Urothelium cell line (cell line): ENCODE results near the gene PCOLCE2.
A peak's percentile ranks its signal among the peaks of the same experiment; 100 is the strongest.

Source experiments
- DNase-seq: peaks from one replicate; pipeline ENCODE4 v3.0.0; 2011; ENCODE audit warnings: low spot score, mixed read lengths
- FAIRE-seq: peaks from 2 replicates; lab custom pipeline; 2011; peaks lifted over from hg19 to GRCh38; lab: Jason Lieb, UNC

The PCOLCE2 gene

DNA sequence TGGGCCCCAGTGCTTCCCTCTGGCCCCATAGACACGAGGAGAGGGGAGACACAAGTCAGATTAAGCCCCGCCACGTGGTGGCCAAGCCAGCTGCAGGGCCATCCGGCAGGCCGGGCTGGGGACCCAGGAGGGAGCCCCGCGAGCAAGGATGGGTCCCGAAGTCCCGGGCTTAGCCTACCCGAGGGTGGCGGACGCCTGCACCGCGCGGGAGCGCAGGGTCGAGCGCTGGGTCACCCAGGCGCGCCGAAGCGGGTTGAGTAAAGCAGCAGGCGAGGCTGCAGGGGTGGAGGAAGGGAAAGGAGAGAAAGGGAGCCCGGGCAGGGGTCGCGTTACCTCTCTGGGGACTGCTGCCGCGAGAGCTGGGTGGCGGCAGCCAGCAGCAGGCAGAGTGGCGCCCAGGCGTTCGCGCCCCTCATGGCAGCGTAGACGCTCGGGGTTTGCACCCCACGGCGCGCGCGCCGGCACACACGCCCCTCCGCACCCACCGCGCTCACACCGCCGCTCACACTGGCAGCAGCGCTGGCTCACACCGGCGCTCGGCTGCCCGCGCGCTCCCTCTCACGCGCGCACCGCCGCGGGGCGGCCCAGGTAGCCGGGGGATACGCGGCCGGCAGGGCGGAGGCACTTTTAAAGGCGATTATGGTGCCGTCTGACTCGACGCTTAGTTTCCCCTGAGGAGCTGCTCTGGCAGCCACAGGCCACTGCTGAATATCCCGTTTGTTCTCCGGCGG lies at the start of gene PCOLCE2:
Gene PCOLCE2 (minus strand): TSS at position 603 of the 731 bp plus-strand sequence. CDS start 187 bp downstream, at position 416.
- DNase-seq (peak; percentile 56), FAIRE-seq (no peak)

DNA sequence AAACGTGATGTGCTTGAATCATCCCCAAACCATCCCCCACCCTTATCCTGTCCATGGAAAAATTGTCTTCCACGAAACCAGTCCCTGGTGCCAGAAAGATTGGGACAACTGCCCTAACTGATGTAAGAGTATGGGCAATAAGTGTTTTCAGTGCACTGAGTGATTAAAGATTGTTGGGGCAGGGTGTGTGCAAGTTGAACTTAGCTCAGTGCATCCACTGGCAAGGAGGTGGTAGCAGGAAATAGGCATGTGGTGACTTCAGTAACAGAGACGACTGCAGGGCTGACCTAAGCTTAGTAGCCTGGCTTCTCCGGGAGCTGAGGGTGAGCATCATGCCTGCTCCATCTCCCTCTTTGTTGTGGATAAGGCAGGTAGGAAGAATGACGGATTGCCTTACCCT lies 47.1 kb upstream of the PCOLCE2 start:
- DNase-seq, result no peak
- FAIRE-seq, result no peak

DNA sequence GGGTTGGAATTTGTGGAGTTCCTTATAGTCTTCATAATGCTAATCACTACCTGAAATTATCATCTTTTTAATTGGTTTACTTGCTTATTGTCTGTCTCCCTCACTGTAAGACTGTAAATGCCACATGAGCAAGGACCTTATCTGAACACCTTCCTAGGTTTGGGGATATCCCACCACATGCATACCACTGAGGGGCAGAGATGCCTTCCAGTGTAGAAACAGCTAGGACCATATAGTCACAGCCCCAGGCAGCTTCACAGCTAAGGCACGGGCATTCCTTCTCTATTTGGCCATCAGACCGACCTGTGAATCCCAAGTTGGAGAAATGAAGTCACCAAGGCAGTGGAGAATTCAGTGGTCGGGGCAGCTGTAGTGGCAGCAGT lies 46.0 kb upstream of the PCOLCE2 start:
- FAIRE-seq (no peak), DNase-seq (no peak)

GRCh38 chr3:142934128-142934886 lies 45.4 kb upstream of the PCOLCE2 start:
- FAIRE-seq (no peak), DNase-seq (no peak)

- peak; percentile 42 for FAIRE-seq
- DNase-seq, result peak; percentile 40
These were observed 42.3 kb upstream of the PCOLCE2 start for GRCh38 chr3:142931222-142931621.

DNA sequence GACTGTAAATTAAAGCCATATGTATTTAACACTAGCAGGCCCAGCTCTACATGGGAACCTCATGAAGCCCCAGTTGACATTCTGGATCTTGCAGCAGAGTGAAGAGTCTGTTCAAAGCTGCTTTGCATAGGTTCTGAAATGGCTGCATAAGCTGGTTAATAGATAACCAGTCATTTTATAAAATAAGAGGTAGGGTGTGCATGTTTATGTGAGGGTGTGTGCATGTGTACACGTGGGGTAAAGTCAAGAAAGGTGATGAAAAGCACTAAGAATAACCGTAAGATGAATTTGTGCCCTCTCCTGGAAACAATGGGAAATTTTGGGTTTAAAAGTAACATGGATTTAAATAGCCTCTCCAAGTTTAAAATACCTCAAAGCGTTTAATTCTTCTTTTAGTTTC lies 41.6 kb upstream of the PCOLCE2 start:
- FAIRE-seq (no peak), DNase-seq (no peak)

- no peak for DNase-seq
- no peak for FAIRE-seq
These were observed 41.0 kb upstream of the PCOLCE2 start for GRCh38 chr3:142929890-142930289.

DNA sequence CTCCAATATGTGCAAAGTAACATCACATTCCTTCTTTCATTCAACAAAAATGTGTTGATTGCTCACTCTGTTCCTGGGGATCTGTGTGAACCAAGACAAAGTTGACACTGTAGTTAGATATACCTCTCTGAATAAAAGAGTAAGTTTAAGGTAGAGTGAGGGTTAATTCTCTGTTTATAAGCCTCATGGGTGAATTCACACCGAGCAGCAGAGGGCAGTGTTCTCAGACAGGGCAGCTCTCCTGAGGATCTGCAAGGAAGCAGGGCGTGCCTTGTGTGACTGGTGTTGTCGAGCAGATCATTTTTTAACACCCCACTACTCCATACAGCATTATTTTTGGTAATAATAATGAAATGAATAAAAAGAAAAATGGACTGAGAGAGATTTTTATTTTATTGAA lies 40.2 kb upstream of the PCOLCE2 start:
- DNase-seq, result peak; percentile 45
- no peak for FAIRE-seq

DNA sequence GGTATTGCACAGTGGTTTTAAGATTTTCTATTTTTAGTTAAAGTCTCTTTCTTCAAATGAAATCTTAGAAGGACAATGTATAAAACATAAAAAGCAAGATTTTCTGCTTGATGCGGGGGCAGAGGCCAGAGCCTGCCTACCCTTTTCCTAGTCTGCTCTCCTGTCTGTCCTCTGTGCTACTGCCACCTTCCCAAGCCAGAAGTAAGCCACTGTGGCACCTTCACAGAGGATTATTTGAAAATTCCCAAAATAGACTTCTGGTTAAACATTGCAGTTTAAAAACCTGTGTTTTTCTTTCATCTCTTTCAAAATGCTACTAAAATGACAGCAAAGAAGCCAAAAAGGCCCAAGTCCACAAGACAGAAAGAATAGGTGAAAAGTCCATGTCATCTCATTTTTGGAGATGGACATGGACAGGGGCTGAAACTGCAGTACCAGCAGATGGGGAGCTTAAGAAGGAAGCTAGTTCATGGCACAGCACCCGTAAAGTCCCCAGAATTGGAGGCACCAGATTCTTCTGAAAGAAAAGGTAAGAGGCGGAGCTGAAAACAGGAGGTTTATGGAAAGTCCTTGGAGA lies 37.6 kb upstream of the PCOLCE2 start:
- FAIRE-seq (no peak), DNase-seq (no peak)

DNA sequence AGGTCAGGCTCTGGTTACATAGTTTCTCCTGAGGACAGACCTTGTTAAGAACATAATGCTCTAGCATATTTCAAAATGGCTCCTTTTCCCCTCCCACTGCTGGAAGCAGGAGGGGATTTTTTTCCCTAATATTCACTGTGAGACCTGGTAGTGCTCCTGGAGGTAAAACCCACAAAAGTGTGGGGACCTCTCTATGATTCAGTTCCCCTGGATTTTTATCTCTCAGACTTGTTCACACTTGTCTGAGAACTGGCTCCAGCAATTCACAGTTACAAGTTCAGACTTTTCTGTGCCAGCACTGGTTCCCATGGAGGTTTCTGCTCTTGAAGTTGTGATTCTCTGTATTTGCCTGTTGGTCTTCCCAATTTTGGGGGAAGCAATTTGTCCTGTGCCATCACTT lies 36.3 kb upstream of the PCOLCE2 start:
- DNase-seq, result no peak
- FAIRE-seq, result no peak

- FAIRE-seq (no peak), DNase-seq (no peak)
These were observed 34.8 kb upstream of the PCOLCE2 start for GRCh38 chr3:142923694-142924093.

GRCh38 chr3:142916605-142917004 lies 27.7 kb upstream of the PCOLCE2 start:
- FAIRE-seq (no peak), DNase-seq (no peak)

DNA sequence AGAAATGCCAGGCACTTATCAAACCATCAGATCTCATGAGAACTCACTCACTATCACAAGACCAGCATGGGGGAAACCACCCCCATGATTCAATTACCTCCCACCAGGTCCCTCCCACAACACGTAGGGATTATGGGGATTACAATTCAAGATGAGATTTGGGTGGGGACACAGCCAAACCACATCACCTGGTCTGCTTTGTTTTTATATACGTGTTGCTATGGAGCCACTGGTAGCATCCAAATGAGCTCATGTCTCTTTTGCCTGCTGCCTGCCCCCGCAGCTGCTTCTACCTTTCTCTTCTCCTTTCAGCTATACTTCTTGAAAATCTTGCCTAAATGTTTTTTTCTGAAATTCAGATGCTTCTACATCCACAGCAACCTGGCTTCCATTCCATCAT lies 26.8 kb upstream of the PCOLCE2 start:
- FAIRE-seq (no peak), DNase-seq (no peak)

GRCh38 chr3:142914286-142914811 lies 25.5 kb upstream of the PCOLCE2 start:
- DNase-seq (no peak), FAIRE-seq (no peak)

DNA sequence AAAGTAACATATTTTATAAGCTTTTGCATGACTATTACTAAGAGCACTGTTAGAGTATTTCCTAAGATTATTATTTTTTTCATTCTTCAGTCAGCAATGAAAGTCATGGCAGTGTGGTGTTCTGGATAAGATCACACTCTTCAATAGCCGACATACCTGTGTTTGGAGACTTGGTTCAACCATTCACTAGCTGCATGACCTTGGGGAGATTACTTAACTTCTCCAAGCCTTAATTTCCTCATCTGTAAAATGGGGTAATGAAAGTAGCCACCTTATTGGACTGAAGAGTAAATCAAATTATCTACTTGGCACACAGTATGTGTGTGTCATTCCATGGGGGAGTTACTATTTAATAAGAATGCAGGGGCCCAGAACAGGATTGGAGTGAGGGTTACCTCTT lies 24.5 kb upstream of the PCOLCE2 start:
- FAIRE-seq (no peak), DNase-seq (no peak)

- DNase-seq, result no peak
- FAIRE-seq, result no peak
These were observed 23.7 kb upstream of the PCOLCE2 start for GRCh38 chr3:142912402-142913172.

GRCh38 chr3:142910280-142910679 lies 21.4 kb upstream of the PCOLCE2 start:
- no peak for FAIRE-seq
- DNase-seq, result no peak

- DNase-seq (no peak), FAIRE-seq (no peak)
These were observed 20.4 kb upstream of the PCOLCE2 start for GRCh38 chr3:142909282-142909681.

- FAIRE-seq (no peak), DNase-seq (no peak)
These were observed 19.1 kb upstream of the PCOLCE2 start for GRCh38 chr3:142907996-142908395.

DNA sequence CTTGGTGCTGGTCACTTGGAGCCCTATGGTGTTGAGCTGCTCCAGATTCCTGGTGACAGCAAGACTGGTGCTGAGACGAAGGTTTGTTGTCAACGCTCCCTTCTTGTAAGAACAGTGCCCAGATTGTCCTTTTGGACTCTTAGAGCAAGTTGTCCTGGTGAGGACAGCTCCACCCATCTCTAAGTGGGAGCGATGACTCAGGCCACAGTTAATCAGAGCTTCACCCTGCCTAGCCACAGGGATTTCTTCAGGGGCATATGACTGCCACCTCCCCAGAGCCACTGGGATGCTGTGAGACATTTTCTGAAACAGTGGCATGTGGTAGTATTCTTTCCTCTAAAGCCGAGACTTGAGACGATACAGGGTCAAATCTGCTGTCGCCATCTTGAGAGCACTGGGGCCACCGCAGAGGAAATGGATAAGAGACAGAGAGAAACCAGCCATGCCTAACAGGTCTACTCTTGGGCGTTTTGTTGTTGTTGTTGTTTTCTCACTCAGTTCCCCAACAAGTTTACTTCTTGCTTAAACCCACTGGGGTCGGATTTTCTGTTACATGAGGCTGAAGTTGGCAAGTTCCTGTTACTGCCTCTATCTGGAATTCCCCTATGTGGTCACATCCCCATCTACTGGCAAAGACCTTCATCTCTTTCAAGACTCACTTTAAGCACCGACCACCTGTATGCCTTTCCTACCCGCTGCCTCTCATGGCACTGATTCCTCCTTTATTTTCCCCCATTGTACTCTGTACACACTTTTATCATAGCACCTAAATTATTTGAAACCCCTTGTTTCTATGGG lies 16.0 kb upstream of the PCOLCE2 start:
- FAIRE-seq (no peak), DNase-seq (no peak)
